ENCODE results near the gene ANKS6. TPM values are rescaled to one million over a fixed set of nuclear protein-coding genes. Genes with fewer than 3 reads are reported as not detected.

The ANKS6 gene
- total and polyA plus RNA-seq, 2 of the 8 experiments (the other 6 are each of a cell fraction or from before 2014, with no cell fraction given), result 34.1 to 56.3 TPM

DNA sequence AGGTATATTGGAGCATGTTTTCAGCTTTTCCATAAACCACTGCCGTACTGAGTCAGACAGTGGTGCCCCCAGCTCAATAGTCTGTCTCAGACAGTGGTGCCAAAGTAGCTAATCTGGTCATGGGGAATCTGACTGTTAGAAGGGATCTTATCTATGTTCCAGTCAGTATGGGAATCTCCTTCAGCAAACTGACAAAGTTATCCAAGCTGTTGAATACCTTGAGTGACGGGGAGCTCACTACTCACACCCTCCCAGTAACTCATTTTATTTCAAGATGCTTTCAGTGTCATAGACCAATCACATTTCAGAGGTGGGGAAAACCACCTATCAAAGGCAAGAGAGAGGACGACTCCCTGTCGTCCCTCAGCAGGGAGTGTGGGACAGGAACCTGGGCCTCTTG lies 18.7 kb downstream of the ANKS6 start:
- no peak overlapping the region for H2BK20ac ChIP-seq (ENCODE audit: low read length)
- no peak overlapping the region for H2BK5ac ChIP-seq (ENCODE audit: low read depth, low read length)
- no peak overlapping the region for H2BK120ac ChIP-seq (replicated peaks; ENCODE audit: low read depth, low read length)
- H3K4ac ChIP-seq (replicated peaks; ENCODE audit: insufficient read length, low read depth, low read length), result no peak overlapping the region
- H3K9me3 ChIP-seq (ENCODE audit: insufficient read depth in 2 of 2, low read depth in 1 of 2, low read length in 1 of 2), result no peaks in the 10 kb centered on the region
- no peak overlapping the region for H3K27ac ChIP-seq (ENCODE audit: low read depth, low read length)
- no peak overlapping the region for H4K5ac ChIP-seq (ENCODE audit: insufficient read length, low read depth, low read length)
- no peak overlapping the region for H3K4me3 ChIP-seq (ENCODE audit: extremely low read depth in 1 of 4, insufficient read depth in 2 of 4, low read depth in 3 of 4, low read length in 4 of 4)
- H3K27me3 ChIP-seq (replicated peaks in 1 of 4; ENCODE audit: control insufficient read depth in 3 of 4, extremely low read depth in 1 of 4, insufficient read depth in 3 of 4, low read length in 3 of 4), result no peaks in the 10 kb centered on the region
- H3K23me2 ChIP-seq (ENCODE audit: low read depth, low read length), result no peaks in the 10 kb centered on the region
- H3K36me3 ChIP-seq (ENCODE audit: control insufficient read depth in 2 of 4, insufficient read depth in 4 of 4, low read length in 3 of 4), result peaks cover 3 to 36% (median 15%) of the 10 kb centered on the region in 4 experiments; a peak in 7 of 8 replicates
- H3K9ac ChIP-seq (replicated peaks in 1 of 4; ENCODE audit: extremely low read depth in 1 of 4, low read depth in 3 of 4, low read length in 3 of 4), result no peak overlapping the region
- H2AFZ ChIP-seq (ENCODE audit: low read length), result no peak overlapping the region
- POLR2A ChIA-PET (ENCODE audit: partially characterized antibody), result no interaction called here
- DNase-seq (ENCODE audit: low read depth in 1 of 2, low spot score in 2 of 2) (no peak), FAIRE-seq (no peak)
- no peak overlapping the region for H4K8ac ChIP-seq (ENCODE audit: extremely low read depth, insufficient read depth, low read length)
- no peak overlapping the region for H4K91ac ChIP-seq (replicated peaks; ENCODE audit: insufficient read length, low read length)
- no peaks in the 10 kb centered on the region for H3K4me1 ChIP-seq (replicated peaks in 1 of 4; ENCODE audit: control insufficient read depth in 3 of 4, insufficient read depth in 4 of 4, low read length in 3 of 4)
- H3K23ac ChIP-seq (ENCODE audit: insufficient read length), result no peak overlapping the region
- H3K79me1 ChIP-seq (ENCODE audit: low read depth, low read length), result no peaks in the 10 kb centered on the region
- no peaks in the 10 kb centered on the region for H3K79me2 ChIP-seq (ENCODE audit: control insufficient read depth in 1 of 2, insufficient read depth in 2 of 2, low read length in 2 of 2)
- CTCF ChIA-PET (ENCODE audit: partially characterized antibody), result interaction anchor here (1.0 to 4.7 kb wide), 7 partner anchors 10 to 463 kb away, joined by 3 to 41 read pairs (median 9); no protein-coding TSS in a partner anchor
- H3K56ac ChIP-seq (replicated peaks; ENCODE audit: insufficient read length, low read depth, low read length), result no peak overlapping the region
- H2BK12ac ChIP-seq (ENCODE audit: low read depth, low read length), result no peak overlapping the region
- no peak overlapping the region for H3K18ac ChIP-seq (ENCODE audit: extremely low read depth, low read length)
- H3K14ac ChIP-seq (ENCODE audit: insufficient read length), result no peak overlapping the region
- H3K4me2 ChIP-seq (ENCODE audit: insufficient read depth in 1 of 2, low read depth in 2 of 2, low read length in 2 of 2), result no peak overlapping the region
- no peak overlapping the region for H2AK5ac ChIP-seq (ENCODE audit: low read depth, low read length)
- TF ChIP-seq KDM1A (IDR thresholded peaks at IDR 0.05; ENCODE audit: borderline replicate concordance, low read length), result peak; percentile 46; the same call in 1 of the 2 replicates
- TF ChIP-seq HDAC2 (IDR thresholded peaks at IDR 0.05; ENCODE audit: borderline replicate concordance in 1 of 2, low read depth in 2 of 2, low read length in 2 of 2), result no peak
- no peak overlapping the region for H2BK15ac ChIP-seq (ENCODE audit: low read length)
- WGBS, 2 experiments (ENCODE audit: extremely low coverage in 1 of 2, insufficient coverage in 1 of 2, insufficient read length in 1 of 2, insufficient replicate concordance in 2 of 2, low coverage in 1 of 2, low lambda C conversion rate in 2 of 2, missing lambda C conversion rate in 1 of 2), result 88% methylated on average over 4 of the region's 4 CpGs; no CpG with 5 or more reads in 1 of the 2 experiments
- H4K20me1 ChIP-seq (replicated peaks in 1 of 2; ENCODE audit: control insufficient read depth in 1 of 2, insufficient read depth in 2 of 2, low read length in 2 of 2), result peaks cover 2 to 6% of the 10 kb centered on the region in 2 experiments

Data from H1 (cell line).